Activated CD4-positive, alpha-beta memory T cell treated with anti-CD3 and anti-CD28 coated beads for 36 hours (primary cell): ENCODE results near the gene YWHAQ. TPM values are rescaled to one million over a fixed set of nuclear protein-coding genes. Genes with fewer than 3 reads are reported as not detected.

Experiments
- CTCF ChIA-PET: fragments of 350-600 bp; sonication (Branson Sonifier 250); formaldehyde crosslinking; loops from one replicate; lab custom pipeline; 2021; ENCODE audit warnings: antibody characterized with exemption, inconsistent platforms; lab: Charles Lee
- POLR2A ChIA-PET: fragments of 350-600 bp; sonication (Branson Sonifier 250); formaldehyde crosslinking; loops from one replicate; lab custom pipeline; 2021; ENCODE audit warnings: antibody characterized with exemption; lab: Charles Lee
- DNase-seq: peaks from one replicate; pipeline ENCODE4 v3.0.0-alpha.2; 2020
- H3K27ac Mint-ChIP-seq: one replicate; pipeline ENCODE4 v1.8.0; 2021; ENCODE audit warnings: mixed read lengths
- H3K27me3 Mint-ChIP-seq: one replicate; pipeline ENCODE4 v1.8.0; 2021; ENCODE audit warnings: mixed read lengths
- H3K36me3 Mint-ChIP-seq: one replicate; pipeline ENCODE4 v1.8.0; 2021; ENCODE audit warnings: mixed read lengths
- H3K4me1 Mint-ChIP-seq: one replicate; pipeline ENCODE4 v1.8.0; 2021; ENCODE audit warnings: low read depth, mixed read lengths
- H3K4me3 Mint-ChIP-seq: one replicate; pipeline ENCODE4 v1.8.0; 2021; ENCODE audit warnings: mild to moderate bottlenecking, mixed read lengths
- H3K9me3 Mint-ChIP-seq: one replicate; pipeline ENCODE4 v1.8.0; 2021; ENCODE audit warnings: mixed read lengths
- intact Hi-C: fragments of 100-400 bp; cut with micrococcal nuclease; formaldehyde crosslinking; loops from one replicate; pipeline ENCODE4 v1.15.1; 2023
- total RNA-seq, 2 experiments: library from RNA; stranded (reverse); gene quantifications; one replicate each; pipeline ENCODE4 v1.2.3, GENCODE V29; 2021

Gene YWHAQ
- total RNA-seq = 100 to 1,000 TPM; 495 to 541 TPM

DNA sequence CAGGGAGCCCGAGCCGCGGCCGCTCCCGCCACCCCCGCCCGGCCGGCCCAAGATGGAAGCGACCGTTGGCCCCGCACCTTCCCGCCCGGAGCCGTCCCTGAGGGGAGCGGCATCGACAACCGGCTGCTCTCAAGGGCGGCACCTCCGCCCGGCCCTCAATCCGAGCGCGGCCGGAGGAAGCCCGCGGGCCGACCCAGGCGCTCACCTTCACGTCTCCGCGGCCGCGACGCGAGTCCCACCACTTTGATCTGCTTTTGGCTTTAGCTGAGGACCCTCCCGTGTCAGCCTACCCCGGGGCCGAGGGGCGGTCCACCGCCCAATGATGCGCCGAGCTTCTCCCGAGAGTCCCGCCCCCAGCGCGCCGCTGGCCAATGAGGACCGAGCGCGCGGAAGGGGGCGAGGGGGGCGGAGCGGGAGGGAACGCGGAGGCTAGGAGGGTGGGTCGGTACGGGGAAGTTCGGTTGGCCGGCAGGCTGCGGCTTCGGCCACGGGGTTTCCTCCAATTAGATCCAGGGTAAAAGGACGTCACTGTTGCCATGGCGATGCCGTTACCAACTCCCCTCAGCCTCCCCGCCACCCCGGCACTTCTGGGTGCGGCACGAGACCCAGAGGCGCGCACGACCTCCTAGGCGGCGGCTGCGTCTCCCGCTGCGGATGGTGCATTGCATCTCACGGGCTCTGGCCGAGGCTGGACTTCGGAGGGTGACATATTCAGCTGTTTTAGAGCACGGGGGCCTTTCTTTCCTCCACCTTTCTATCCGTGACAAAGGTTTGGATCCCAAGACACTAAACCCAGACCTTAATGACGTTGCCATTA is at the start of gene YWHAQ:
Gene YWHAQ (minus strand): TSS at position 262 of the 817 bp plus-strand sequence. CDS start 545 bp downstream, outside the sequence.
- Mint-ChIP-seq H3K9me3 (no peaks in the 10 kb centered on the region), H3K4me1 (peaks cover 44% of the 10 kb centered on the region), H3K27me3 (no peaks in the 10 kb centered on the region), H3K36me3 (peaks cover 42% of the 10 kb centered on the region), H3K4me3 (peak within 1 kb of the TSS; percentile 97), H3K27ac (peak within 1 kb of the TSS; percentile 95)
- ChIA-PET CTCF (interaction anchor here (0.7 to 2.9 kb wide), 10 partner anchors 9 to 157 kb away, joined by 3 to 14 read pairs (median 4); no protein-coding TSS in a partner anchor), POLR2A (interaction anchor here (0.6 to 4.1 kb wide), 31 partner anchors 8 to 212 kb away, joined by 3 to 38 read pairs (median 6); partner anchors contain the start of genes ADAM17, ITGB1BP1 and TAF1B)
- intact Hi-C loops = loop anchor here (1.0 to 5.0 kb wide), 10 partner anchors 10 to 411 kb away; partner anchors contain the start of genes ADAM17, CPSF3, IAH1 and ITGB1BP1
- DNase-seq = peak; percentile 98

GRCh38 chr2:9680082-9680481 is 49.3 kb upstream of the YWHAQ start:
- CTCF ChIA-PET = no interaction called here
- no peaks in the 10 kb centered on the region for H3K27me3 Mint-ChIP-seq
- intact Hi-C loops = no loop called here
- no peaks in the 10 kb centered on the region for H3K36me3 Mint-ChIP-seq
- H3K4me1 Mint-ChIP-seq = peaks cover 14% of the 10 kb centered on the region
- H3K27ac Mint-ChIP-seq = no peak overlapping the region
- no peaks in the 10 kb centered on the region for H3K9me3 Mint-ChIP-seq
- H3K4me3 Mint-ChIP-seq = no peak overlapping the region
- POLR2A ChIA-PET = no interaction called here
- DNase-seq = no peak

DNA sequence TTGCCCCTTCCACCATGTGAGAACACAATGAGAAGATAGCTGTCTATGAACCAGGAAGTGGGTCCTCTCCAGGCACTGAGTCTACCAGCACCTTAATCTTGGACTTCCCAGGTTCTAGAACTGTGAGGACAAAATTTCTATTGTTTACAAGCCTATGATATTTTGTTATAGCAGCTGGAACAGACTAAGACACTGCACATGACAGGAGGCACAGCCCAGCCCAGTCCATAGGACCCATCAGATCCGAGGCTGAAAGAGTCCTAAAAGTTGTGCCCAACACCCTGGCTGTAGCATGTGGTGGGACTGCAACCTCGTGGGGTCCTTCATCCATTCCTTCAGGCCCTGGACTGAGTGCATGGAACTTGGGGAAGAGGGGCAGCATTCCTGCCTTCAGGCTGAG is 48.4 kb upstream of the YWHAQ start:
- H3K9me3 Mint-ChIP-seq = no peaks in the 10 kb centered on the region
- H3K27ac Mint-ChIP-seq = no peak overlapping the region
- intact Hi-C loops = no loop called here
- H3K27me3 Mint-ChIP-seq = no peaks in the 10 kb centered on the region
- no peak overlapping the region for H3K4me3 Mint-ChIP-seq
- no peaks in the 10 kb centered on the region for H3K36me3 Mint-ChIP-seq
- H3K4me1 Mint-ChIP-seq = peaks cover 14% of the 10 kb centered on the region
- CTCF ChIA-PET = no interaction called here
- POLR2A ChIA-PET = no interaction called here
- DNase-seq = no peak

DNA sequence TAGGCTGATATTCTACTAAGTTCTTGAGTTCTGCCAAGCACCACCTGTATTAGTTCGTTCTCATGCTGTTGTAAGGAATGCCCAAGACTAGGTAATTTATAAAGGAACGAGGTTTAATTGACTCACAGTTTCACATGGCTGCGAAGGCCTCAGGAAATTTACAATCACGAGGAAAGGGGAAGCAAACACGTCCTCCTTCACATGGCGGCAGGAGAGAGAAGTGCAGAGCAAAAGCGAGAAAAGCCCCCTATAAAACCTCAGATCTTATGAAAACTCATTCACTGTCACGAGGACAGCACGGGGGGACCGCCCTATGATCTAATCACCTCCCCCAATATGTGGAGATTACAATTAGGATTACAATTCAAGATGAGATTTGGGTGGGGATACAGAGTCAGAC is 47.7 kb upstream of the YWHAQ start:
- H3K36me3 Mint-ChIP-seq = no peaks in the 10 kb centered on the region
- H3K27me3 Mint-ChIP-seq = no peaks in the 10 kb centered on the region
- intact Hi-C loops = no loop called here
- CTCF ChIA-PET = no interaction called here
- POLR2A ChIA-PET = no interaction called here
- no peak overlapping the region for H3K4me3 Mint-ChIP-seq
- no peaks in the 10 kb centered on the region for H3K9me3 Mint-ChIP-seq
- H3K27ac Mint-ChIP-seq = no peak overlapping the region
- peaks cover 14% of the 10 kb centered on the region for H3K4me1 Mint-ChIP-seq
- no peak for DNase-seq

GRCh38 chr2:9675415-9676351 is 44.9 kb upstream of the YWHAQ start:
- no peaks in the 10 kb centered on the region for H3K36me3 Mint-ChIP-seq
- H3K4me3 Mint-ChIP-seq = no peak overlapping the region
- DNase-seq = no peak
- no peaks in the 10 kb centered on the region for H3K9me3 Mint-ChIP-seq
- intact Hi-C loops = no loop called here
- H3K27ac Mint-ChIP-seq = no peak overlapping the region
- POLR2A ChIA-PET = no interaction called here
- no peaks in the 10 kb centered on the region for H3K27me3 Mint-ChIP-seq
- CTCF ChIA-PET = interaction anchor here (1.2 kb wide), 1 partner anchor 95 kb away, joined by 3 read pairs; no protein-coding TSS in a partner anchor
- H3K4me1 Mint-ChIP-seq = peaks cover 5% of the 10 kb centered on the region

- ChIA-PET CTCF (interaction anchor here (1.2 kb wide), 1 partner anchor 96 kb away, joined by 3 read pairs; no protein-coding TSS in a partner anchor), POLR2A (no interaction called here)
- no peak for DNase-seq
- no peaks in the 10 kb centered on the region for H3K9me3 Mint-ChIP-seq
- H3K4me3 Mint-ChIP-seq = no peak overlapping the region
- no peaks in the 10 kb centered on the region for H3K36me3 Mint-ChIP-seq
- no peak overlapping the region for H3K27ac Mint-ChIP-seq
- intact Hi-C loops = no loop called here
- peaks cover 2% of the 10 kb centered on the region for H3K4me1 Mint-ChIP-seq
- H3K27me3 Mint-ChIP-seq = no peaks in the 10 kb centered on the region
These were observed 44.2 kb upstream of the YWHAQ start for GRCh38 chr2:9674891-9675414.

DNA sequence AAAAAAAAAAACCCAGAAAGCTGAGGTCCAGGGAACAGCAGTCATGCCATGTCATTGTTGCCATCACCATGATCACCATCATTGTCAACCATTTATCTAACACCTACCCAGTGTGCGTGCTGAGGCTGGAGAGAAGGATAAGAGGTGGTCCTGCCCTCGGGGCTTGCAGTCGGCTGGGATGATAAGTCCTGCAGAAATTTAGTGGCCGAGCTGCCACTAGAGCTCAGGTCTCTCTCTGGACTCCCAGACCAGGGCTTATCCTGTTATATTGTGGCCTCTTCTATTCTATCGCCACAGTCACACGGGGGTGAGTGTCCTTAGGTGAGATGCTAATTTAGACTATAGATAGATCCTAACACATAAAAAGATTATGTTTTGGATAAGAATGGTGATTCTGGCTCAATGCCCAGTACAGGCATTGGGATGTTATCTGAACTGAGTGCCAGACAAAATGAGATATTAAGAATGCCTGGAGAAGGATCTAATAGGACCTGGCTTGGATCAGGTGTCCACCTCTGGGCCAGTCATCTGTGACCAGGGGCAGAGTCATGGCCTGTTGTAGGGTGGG is 43.2 kb upstream of the YWHAQ start:
- ChIA-PET CTCF (interaction anchor here (0.6 to 0.7 kb wide), 2 partner anchors 22 to 29 kb away, joined by 3 read pairs; no protein-coding TSS in a partner anchor), POLR2A (no interaction called here)
- no peaks in the 10 kb centered on the region for H3K27me3 Mint-ChIP-seq
- no peak overlapping the region for H3K27ac Mint-ChIP-seq
- peaks cover 4% of the 10 kb centered on the region for H3K4me1 Mint-ChIP-seq
- DNase-seq = no peak
- H3K36me3 Mint-ChIP-seq = no peaks in the 10 kb centered on the region
- intact Hi-C loops = no loop called here
- H3K4me3 Mint-ChIP-seq = no peak overlapping the region
- no peaks in the 10 kb centered on the region for H3K9me3 Mint-ChIP-seq

DNA sequence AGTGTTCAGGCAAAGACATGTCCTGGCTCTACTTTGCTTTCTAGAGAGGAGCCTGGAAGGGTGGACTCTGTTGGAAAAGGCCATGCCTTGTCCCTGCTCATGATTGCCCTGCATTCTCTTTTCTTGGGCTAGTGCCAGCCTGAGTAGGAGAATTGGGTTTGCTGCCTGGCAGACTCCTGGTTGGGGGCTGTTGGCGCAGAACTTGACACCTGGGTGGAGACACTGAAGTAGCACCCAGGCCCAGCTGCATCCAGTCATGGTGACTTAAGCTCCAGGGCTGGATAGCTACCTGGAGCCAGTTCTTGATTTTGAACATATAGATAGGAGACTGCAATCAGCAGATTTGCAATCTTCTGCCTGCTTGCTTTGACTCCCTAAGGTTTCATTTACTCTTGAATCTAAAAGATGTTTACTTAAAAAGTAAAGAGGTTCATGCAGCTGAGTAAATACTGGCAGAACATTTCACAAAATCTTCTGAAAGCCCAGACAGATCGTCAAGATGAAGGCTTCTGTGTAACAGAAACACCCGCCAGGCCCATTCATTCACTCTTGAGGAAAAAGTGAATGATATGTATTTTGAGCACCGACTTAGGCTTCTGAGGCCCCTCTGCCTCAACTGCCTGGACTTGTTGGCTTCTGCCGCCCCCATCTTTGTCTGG is 38.0 kb upstream of the YWHAQ start:
- no peaks in the 10 kb centered on the region for H3K27me3 Mint-ChIP-seq
- intact Hi-C loops = no loop called here
- no peak for DNase-seq
- H3K4me1 Mint-ChIP-seq = peaks cover 7% of the 10 kb centered on the region
- ChIA-PET CTCF (interaction anchor here (0.6 to 1.2 kb wide), 2 partner anchors 49 to 72 kb away, joined by 3 read pairs; no protein-coding TSS in a partner anchor), POLR2A (no interaction called here)
- H3K36me3 Mint-ChIP-seq = no peaks in the 10 kb centered on the region
- no peaks in the 10 kb centered on the region for H3K9me3 Mint-ChIP-seq
- H3K27ac Mint-ChIP-seq = no peak overlapping the region
- no peak overlapping the region for H3K4me3 Mint-ChIP-seq

GRCh38 chr2:9667826-9668225 is 37.0 kb upstream of the YWHAQ start:
- no peak for DNase-seq
- intact Hi-C loops = no loop called here
- POLR2A ChIA-PET = no interaction called here
- no peaks in the 10 kb centered on the region for H3K9me3 Mint-ChIP-seq
- H3K27me3 Mint-ChIP-seq = no peaks in the 10 kb centered on the region
- H3K4me3 Mint-ChIP-seq = no peak overlapping the region
- peaks cover 17% of the 10 kb centered on the region for H3K4me1 Mint-ChIP-seq
- CTCF ChIA-PET = interaction anchor here (1.2 kb wide), 1 partner anchor 48 kb away, joined by 3 read pairs; no protein-coding TSS in a partner anchor
- H3K36me3 Mint-ChIP-seq = no peaks in the 10 kb centered on the region
- no peak overlapping the region for H3K27ac Mint-ChIP-seq

- H3K9me3 Mint-ChIP-seq = no peaks in the 10 kb centered on the region
- CTCF ChIA-PET = interaction anchor here (1.2 kb wide), 1 partner anchor 104 kb away, joined by 3 read pairs; no protein-coding TSS in a partner anchor
- H3K27me3 Mint-ChIP-seq = no peaks in the 10 kb centered on the region
- H3K36me3 Mint-ChIP-seq = no peaks in the 10 kb centered on the region
- no peak for DNase-seq
- H3K4me3 Mint-ChIP-seq = no peak overlapping the region
- POLR2A ChIA-PET = interaction anchor here (0.6 kb wide), 1 partner anchor 27 kb away, joined by 3 read pairs; no protein-coding TSS in a partner anchor
- peaks cover 20% of the 10 kb centered on the region for H3K4me1 Mint-ChIP-seq
- no peak overlapping the region for H3K27ac Mint-ChIP-seq
- intact Hi-C loops = no loop called here
These were observed 35.5 kb upstream of the YWHAQ start for GRCh38 chr2:9666306-9666705.

DNA sequence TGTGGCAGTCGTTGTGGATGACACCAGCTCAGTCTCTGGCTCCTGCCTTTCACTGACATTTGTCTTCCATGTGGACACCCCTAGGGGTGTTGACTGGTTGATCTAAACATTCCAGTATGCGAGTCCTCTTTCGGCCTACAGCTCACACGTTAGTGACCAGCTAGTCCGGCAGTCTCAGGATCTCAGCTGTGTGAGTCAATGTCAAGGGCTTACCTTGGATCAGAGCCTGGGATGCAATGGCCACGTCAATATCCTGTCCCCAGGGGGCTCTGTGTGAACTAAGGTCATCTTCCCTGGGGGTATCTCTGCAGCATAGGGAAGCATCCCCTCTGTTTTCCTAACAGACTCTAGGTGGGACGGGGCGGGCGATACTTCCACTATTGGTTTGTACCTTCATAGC is 35.1 kb upstream of the YWHAQ start:
- CTCF ChIA-PET = interaction anchor here (0.5 kb wide), 1 partner anchor 58 kb away, joined by 3 read pairs; no protein-coding TSS in a partner anchor
- H3K9me3 Mint-ChIP-seq = no peaks in the 10 kb centered on the region
- POLR2A ChIA-PET = interaction anchor here (0.6 kb wide), 1 partner anchor 27 kb away, joined by 3 read pairs; no protein-coding TSS in a partner anchor

More for the DNA sequence above, 35.1 kb upstream of the YWHAQ start:
- no peak overlapping the region for H3K27ac Mint-ChIP-seq
- intact Hi-C loops = no loop called here
- H3K27me3 Mint-ChIP-seq = no peaks in the 10 kb centered on the region
- peaks cover 20% of the 10 kb centered on the region for H3K4me1 Mint-ChIP-seq
- H3K36me3 Mint-ChIP-seq = no peaks in the 10 kb centered on the region
- H3K4me3 Mint-ChIP-seq = no peak overlapping the region
- no peak for DNase-seq
